K562 (cell line): ENCODE data around the gene SOX14. TPM values are rescaled to one million over a fixed set of nuclear protein-coding genes. Genes with fewer than 3 reads are reported as not detected.

Experiments
- ATAC-seq: fragments of 200-7000 bp; cut with Tn5 transposase; 3 replicates; pipeline ENCODE4 v1.9.1; 2020; ENCODE audit warnings: moderate library complexity
- BruUV-seq: library from RNA; stranded (reverse); fragments of 400-500 nt; replicated peaks from 2 replicates; lab custom pipeline; 2021; lab: Mats Ljungman, UMichigan
- CTCF ChIA-PET: fragments of 300-600 bp; formaldehyde crosslinking; extraction: SDS; loops from one replicate; lab custom pipeline; 2021; ENCODE audit warnings: low intra/inter-chr PET ratio; lab: Yijun Ruan, JAX
- POLR2A ChIA-PET: fragments of 300-600, 350-650 bp; sonication (Branson Sonifier 250); formaldehyde crosslinking; extraction: SDS; loops from one replicate; lab custom pipeline; 2021; ENCODE audit warnings: antibody characterized with exemption, inconsistent platforms; lab: Yijun Ruan, JAX
- DNase-seq, 4 experiments: peaks; one replicate each; pipeline versions ENCODE4 v3.0.0 to v3.0.0-alpha.2; 2011 to 2018; ENCODE audit warnings: low spot score in 3 of 4, mixed read lengths in 3 of 4; ENCODE audit errors: extremely low read depth in 1 of 4
- FAIRE-seq: peaks from 2 replicates; lab custom pipeline; 2011; peaks lifted over from hg19 to GRCh38; lab: Jason Lieb, UNC
- H2AFZ ChIP-seq: 2 replicates; pipeline ENCODE4 v1.6.0; 2011; ENCODE audit warnings: low read depth, low read length, control low read depth, inconsistent platforms
- H3K27ac ChIP-seq: fragments of 200-600 bp; 3 replicates; pipeline ENCODE4 v1.8.0; 2011; ENCODE audit warnings: low read depth, mild to moderate bottlenecking, control low read depth, inconsistent platforms, low read length, moderate library complexity, mixed read lengths; ENCODE audit errors: extremely low read depth
- H3K27me3 ChIP-seq, 2 experiments: fragments of 300-600 bp in 1 of 2; 2 replicates in 1 of 2; 3 replicates in 1 of 2; pipeline versions ENCODE4 v1.6.0 to v1.8.0; 2011; ENCODE audit warnings: inconsistent platforms in 2 of 2, low read length in 2 of 2, mild to moderate bottlenecking in 1 of 2, mixed read lengths in 1 of 2, moderate library complexity in 1 of 2; ENCODE audit not compliant: control insufficient read depth in 2 of 2, insufficient read depth in 2 of 2
- H3K36me3 ChIP-seq: fragments of 300-600 bp; 3 replicates; pipeline ENCODE4 v1.8.0; 2011; ENCODE audit warnings: mild to moderate bottlenecking, low read length, inconsistent platforms; ENCODE audit not compliant: control insufficient read depth, insufficient read depth
- H3K4me1 ChIP-seq, 2 experiments: fragments of 200-600 bp in 1 of 2; replicated peaks in 1 of 2; 2 replicates in 1 of 2; 3 replicates in 1 of 2; pipeline versions ENCODE4 v1.5.1 to v1.8.0; 2011; ENCODE audit warnings: inconsistent platforms in 2 of 2, low read length in 2 of 2, mild to moderate bottlenecking in 1 of 2, mixed read lengths in 1 of 2, moderate library complexity in 1 of 2; ENCODE audit not compliant: control insufficient read depth in 2 of 2, insufficient read depth in 2 of 2
- H3K4me2 ChIP-seq: 2 replicates; pipeline ENCODE4 v1.6.1; 2011; ENCODE audit warnings: low read length, control low read depth, inconsistent platforms, mixed read lengths; ENCODE audit not compliant: insufficient read depth
- H3K4me3 ChIP-seq: fragments of 200-600 bp; sonication (generic), shearing (Covaris generic); 2 replicates; pipeline ENCODE4 v1.5.1; 2016; ENCODE audit warnings: control low read depth, inconsistent platforms
- H3K79me2 ChIP-seq: fragments of 200-600 bp; 3 replicates; pipeline ENCODE4 v1.8.0; 2011; ENCODE audit warnings: low read length, inconsistent platforms; ENCODE audit not compliant: control insufficient read depth, insufficient read depth
- H3K9ac ChIP-seq, 2 experiments: 2 replicates each; pipeline versions ENCODE4 v1.6.0 to v1.6.1; 2011; ENCODE audit warnings: low read depth in 2 of 2, low read length in 2 of 2, control low read depth in 1 of 2, inconsistent platforms in 1 of 2, mild to moderate bottlenecking in 1 of 2, mixed read lengths in 1 of 2; ENCODE audit not compliant: insufficient read depth in 1 of 2
- H3K9me1 ChIP-seq: one replicate; pipeline ENCODE4 v1.6.0; 2011; ENCODE audit warnings: inconsistent platforms, mild to moderate bottlenecking, low read length, moderate library complexity; ENCODE audit not compliant: control insufficient read depth, insufficient read depth
- H3K9me3 ChIP-seq: replicated peaks from 2 replicates; pipeline ENCODE4 v1.5.1; 2011; ENCODE audit warnings: low read depth, low read length, inconsistent platforms; ENCODE audit not compliant: control insufficient read depth, insufficient read depth
- H4K20me1 ChIP-seq: replicated peaks from 2 replicates; pipeline ENCODE4 v1.6.1; 2011; ENCODE audit warnings: low read length, inconsistent platforms, mixed read lengths; ENCODE audit not compliant: control insufficient read depth, insufficient read depth
- ATF3 ChIP-seq, 2 experiments: fragments of 450-650 bp in 1 of 2; sonication (generic) in 1 of 2; formaldehyde crosslinking in 1 of 2; IDR thresholded peaks in 1 of 2; conservative IDR thresholded peaks in 1 of 2; 2 replicates each; pipeline versions ENCODE4 v1.6.1 to v1.8.1; 2016 to 2023; ENCODE audit warnings: mild to moderate bottlenecking in 2 of 2, moderate library complexity in 2 of 2, inconsistent platforms in 1 of 2, missing genetic modification reagents in 1 of 2
- CBFA2T3 ChIP-seq: fragments of 450-650 bp; IDR thresholded peaks from 2 replicates; pipeline ENCODE4 v1.6.1; 2017
- DEAF1 ChIP-seq: fragments of 450-650 bp; formaldehyde crosslinking; IDR thresholded peaks from 2 replicates; pipeline ENCODE4 v1.4.0; 2020; ENCODE audit warnings: mild to moderate bottlenecking, moderate library complexity
- HSF4 ChIP-seq: fragments of 250-450 bp; sonication (Bioruptor Pico); IDR thresholded peaks from 2 replicates; pipeline ENCODE4 v2.1.2; 2022; ENCODE audit warnings: mild to moderate bottlenecking, moderate library complexity, borderline replicate concordance
- JUND ChIP-seq, 2 experiments: IDR thresholded peaks; 2 replicates in 1 of 2; 3 replicates in 1 of 2; pipeline ENCODE4 v1.6.1; 2011; ENCODE audit warnings: borderline replicate concordance in 2 of 2, low read depth in 2 of 2, low read length in 2 of 2, improper control_type of control experiment in 1 of 2, missing biosample characterization in 1 of 2, missing genetic modification characterization in 1 of 2, missing genetic modification reagents in 1 of 2
- KAT8 ChIP-seq: fragments of 450-650 bp; IDR thresholded peaks from 2 replicates; pipeline ENCODE4 v1.6.1; 2016; ENCODE audit warnings: low read depth, mild to moderate bottlenecking
- KHSRP ChIP-seq: fragments of 450-650 bp; IDR thresholded peaks from 2 replicates; pipeline ENCODE4 v1.6.1; 2017
- MLX ChIP-seq, 2 experiments: fragments of 450-650 bp in 1 of 2; sonication (generic) in 1 of 2; formaldehyde crosslinking; conservative IDR thresholded peaks; 2 replicates each; pipeline versions ENCODE4 v1.4.0 to v1.8.1; 2020 to 2022; ENCODE audit warnings: mild to moderate bottlenecking in 1 of 2, missing genetic modification reagents in 1 of 2
- NR1H2 ChIP-seq: sonication (generic); formaldehyde crosslinking; IDR thresholded peaks from 2 replicates; pipeline ENCODE4 v1.4.0; 2020; ENCODE audit warnings: mild to moderate bottlenecking, missing genetic modification reagents
- PCBP2 ChIP-seq: fragments of 200-400 bp; formaldehyde crosslinking; IDR thresholded peaks from 2 replicates; pipeline ENCODE4 v1.6.1; 2018; ENCODE audit warnings: low read length, low read depth, mild to moderate bottlenecking, moderate library complexity; ENCODE audit not compliant: poor library complexity, severe bottlenecking
- PHB2 ChIP-seq: fragments of 450-650 bp; IDR thresholded peaks from 2 replicates; pipeline ENCODE4 v1.6.1; 2017; ENCODE audit warnings: low read depth
- RB1 ChIP-seq: fragments of 450-650 bp; IDR thresholded peaks from 2 replicates; pipeline ENCODE4 v1.6.1; 2017; ENCODE audit warnings: low read depth, mild to moderate bottlenecking
- SREBF1 ChIP-seq: fragments of 150-350 bp; IDR thresholded peaks from 2 replicates; pipeline ENCODE4 v1.6.1; 2014; ENCODE audit warnings: antibody characterized with exemption, low read depth, low read length, borderline replicate concordance
- THRAP3 ChIP-seq: fragments of 450-650 bp; IDR thresholded peaks from 2 replicates; pipeline ENCODE4 v1.6.1; 2016; ENCODE audit warnings: mild to moderate bottlenecking, inconsistent platforms, borderline replicate concordance
- ZC3H11A ChIP-seq: IDR thresholded peaks from 2 replicates; pipeline ENCODE4 v1.6.1; 2012; ENCODE audit warnings: low read depth, low read length, improper control_type of control experiment
- ZNF239 ChIP-seq: fragments of 250-450 bp; sonication (Bioruptor Pico); IDR thresholded peaks from 2 replicates; pipeline ENCODE4 v1.4.0; 2020; ENCODE audit warnings: mild to moderate bottlenecking
- ZNF561 ChIP-seq: fragments of 450-650 bp; formaldehyde crosslinking; conservative IDR thresholded peaks from 2 replicates; pipeline ENCODE4 v1.4.0; 2020; ENCODE audit warnings: mild to moderate bottlenecking, moderate library complexity
- ZNF75A ChIP-seq: fragments of 450-650 bp; formaldehyde crosslinking; IDR thresholded peaks from 2 replicates; pipeline ENCODE4 v1.4.0; 2020; ENCODE audit warnings: mild to moderate bottlenecking
- WGBS: fragments of 100-300 bp; shearing (Covaris generic); methylation state at CpG from one replicate; pipeline ENCODE4 v1.1.6; 2016; ENCODE audit warnings: low coverage, mixed read lengths; ENCODE audit not compliant: insufficient coverage; ENCODE audit errors: missing lambda C conversion rate; 5-methylcytosine and 5-hydroxymethylcytosine counted together
- in situ Hi-C: fragments of 300-500 bp; cut with MboI; formaldehyde crosslinking; loops from 4 replicates; pipeline ENCODE4 v1.15.0; 2018; ENCODE audit warnings: inconsistent platforms, mixed read lengths
- intact Hi-C: fragments of 100-400 bp; cut with micrococcal nuclease; formaldehyde crosslinking; loops from 2 replicates; pipeline ENCODE4 v1.14.2; 2022
- polyA plus RNA-seq, 8 experiments: library from polyadenylated mRNA; depleted of rRNA in 4 of 8; stranded (reverse) in 5 of 8; unstranded in 3 of 8; fragments of >200 nt; fragmentation: Nextera tagmentation in 2 of 8; fragmentation: Illumina TruSeq in 1 of 8; extraction: Ambion mirVana in 2 of 8; extraction: Trizol in 1 of 8; gene quantifications; 2 replicates each; pipeline versions ENCODE4 v1.2.1 to v1.2.3, GENCODE V29; 2011 to 2014; ENCODE audit warnings: inconsistent platforms in 1 of 8, missing spikeins in 1 of 8
- total RNA-seq, 7 experiments: library from RNA; depleted of rRNA in 6 of 7; stranded (reverse); fragments of >200 nt in 6 of 7; fragmentation: Illumina TruSeq in 2 of 7; extraction: Trizol in 2 of 7; gene quantifications; 2 replicates each; pipeline versions ENCODE4 v1.2.1 to v1.2.3, GENCODE V29; 2011 to 2021; ENCODE audit warnings: low replicate concordance in 1 of 7

The SOX14 gene
- total and polyA plus RNA-seq, 9 of the 15 experiments (the other 6 are each of a cell fraction or from before 2014, with no cell fraction given) = not detected

GRCh38 chr3:137714551-137714950 lies 49.6 kb upstream of the SOX14 start:
- Histone ChIP-seq H3K4me3 (no peak overlapping the region), H3K9me1 (no peaks in the 10 kb centered on the region), H3K36me3 (no peaks in the 10 kb centered on the region), H3K4me2 (no peak overlapping the region), H3K9me3 (no peaks in the 10 kb centered on the region), H4K20me1 (no peaks in the 10 kb centered on the region), H3K27me3 (no peaks in the 10 kb centered on the region), H3K27ac (no peak overlapping the region), H3K9ac (no peak overlapping the region), H3K79me2 (no peaks in the 10 kb centered on the region), H2AFZ (no peak overlapping the region), H3K4me1 (no peaks in the 10 kb centered on the region)
- CTCF ChIA-PET = no interaction called here
- ATAC-seq (no peak), FAIRE-seq (no peak), DNase-seq (no peak)
- 0% methylated on average over 4 of the region's 25 CpGs for WGBS
- POLR2A ChIA-PET = no interaction called here
- in situ Hi-C loops = no loop called here
- BruUV-seq = no TSS peak
- intact Hi-C loops = no loop called here
- no peak for TF ChIP-seq ZNF561
- TF ChIP-seq ZNF75A (CRISPR knock-in tag) = no peak
- TF ChIP-seq PCBP2 = no peak
- no peak for TF ChIP-seq RB1
- TF ChIP-seq JUND (IDR thresholded peaks at IDR 0.05; ENCODE audit: borderline replicate concordance, low read depth, low read length) = no peak
- TF ChIP-seq JUND (tag; IDR thresholded peaks at IDR 0.05; ENCODE audit: borderline replicate concordance, low read depth, low read length) = no peak
- TF ChIP-seq ATF3 (IDR thresholded peaks at IDR 0.05) = no peak
- TF ChIP-seq ATF3 (CRISPR knock-in tag; conservative IDR thresholded peaks at IDR 0.05) = no peak
- no peak for TF ChIP-seq SREBF1
- no peak for TF ChIP-seq KHSRP
- no peak for TF ChIP-seq CBFA2T3
- TF ChIP-seq KAT8 = no peak
- TF ChIP-seq THRAP3 = no peak
- no peak for TF ChIP-seq ZNF239
- TF ChIP-seq DEAF1 = no peak
- no peak for TF ChIP-seq PHB2
- no peak for TF ChIP-seq MLX (CRISPR knock-in tag; conservative IDR thresholded peaks at IDR 0.05)
- TF ChIP-seq ZC3H11A = no peak
- no peak for TF ChIP-seq NR1H2 (CRISPR knock-in tag)
- TF ChIP-seq HSF4 (CRISPR knock-in tag) = no peak
